OCI-LY7 (cell line): ENCODE results near the gene BTBD2. TPM values are rescaled to one million over a fixed set of nuclear protein-coding genes. Genes with fewer than 3 reads are reported as not detected.

ENCODE experiments used
- BruUV-seq: library from RNA; stranded (reverse); fragments of 400-500 nt; replicated peaks from 2 replicates; lab custom pipeline; 2021; lab: Mats Ljungman, UMichigan
- CTCF ChIA-PET: fragments of 300-600 bp; sonication (Branson Sonifier 250); formaldehyde crosslinking; loops from one replicate; lab custom pipeline; 2022; ENCODE audit warnings: antibody characterized with exemption; ENCODE audit not compliant: unreplicated experiment; lab: Charles Lee
- POLR2A ChIA-PET: fragments of 300-600 bp; sonication (Branson Sonifier 250); formaldehyde crosslinking; loops from one replicate; lab custom pipeline; 2022; ENCODE audit warnings: antibody characterized with exemption; lab: Charles Lee
- DNase-seq: peaks from one replicate; pipeline ENCODE4 v3.0.0-alpha.2; 2015; ENCODE audit warnings: low spot score
- H2AFZ ChIP-seq: fragments of 200-600 bp; sonication (generic), shearing (Covaris generic); 2 replicates; pipeline ENCODE4 v1.6.1; 2014; ENCODE audit warnings: mild to moderate bottlenecking, antibody characterized with exemption, low read length, moderate library complexity
- H3K27ac ChIP-seq: fragments of 200-600 bp; sonication (generic); 2 replicates; pipeline ENCODE4 v1.5.1; 2014; ENCODE audit warnings: mixed run types, low read depth, mild to moderate bottlenecking, moderate library complexity, low read length, inconsistent platforms; ENCODE audit not compliant: poor library complexity, severe bottlenecking
- H3K36me3 ChIP-seq: fragments of 200-600 bp; sonication (generic); 2 replicates; pipeline ENCODE4 v1.6.1; 2014; ENCODE audit warnings: mild to moderate bottlenecking, antibody characterized with exemption, low read length, moderate library complexity, mixed read lengths; ENCODE audit not compliant: insufficient read depth
- H3K4me1 ChIP-seq: fragments of 200-600 bp; sonication (generic); 2 replicates; pipeline ENCODE4 v1.5.1; 2014; ENCODE audit warnings: mild to moderate bottlenecking, low read length; ENCODE audit not compliant: insufficient read depth, poor library complexity, severe bottlenecking
- H3K4me2 ChIP-seq: fragments of 200-600 bp; sonication (generic); 2 replicates; pipeline ENCODE4 v1.6.1; 2014; ENCODE audit warnings: mild to moderate bottlenecking, low read length
- H3K4me3 ChIP-seq: fragments of 200-600 bp; sonication (generic); 2 replicates; pipeline ENCODE4 v1.5.1; 2014; ENCODE audit warnings: mild to moderate bottlenecking, low read depth, low read length; ENCODE audit not compliant: poor library complexity, severe bottlenecking
- H3K79me2 ChIP-seq: fragments of 200-600 bp; sonication (generic); 2 replicates; pipeline ENCODE4 v1.6.1; 2016; ENCODE audit warnings: low read depth, mild to moderate bottlenecking, low read length, moderate library complexity, mixed read lengths; ENCODE audit not compliant: insufficient read depth
- H3K9me2 ChIP-seq: fragments of 200-600 bp; sonication (generic); 2 replicates; pipeline ENCODE4 v1.6.1; 2016; ENCODE audit warnings: mild to moderate bottlenecking, low read length, mixed read lengths; ENCODE audit not compliant: insufficient read depth
- H3K9me3 ChIP-seq: fragments of 200-600 bp; sonication (generic); 2 replicates; pipeline ENCODE4 v1.6.1; 2014; ENCODE audit warnings: mild to moderate bottlenecking, mixed run types, low read length, mixed read lengths
- H4K20me1 ChIP-seq: fragments of 200-600 bp; sonication (generic); 2 replicates; pipeline ENCODE4 v1.6.1; 2014; ENCODE audit warnings: mild to moderate bottlenecking, antibody characterized with exemption, low read length, moderate library complexity, mixed read lengths; ENCODE audit not compliant: insufficient read depth
- CTCF ChIP-seq: fragments of 200-600 bp; sonication (generic); conservative IDR thresholded peaks from 2 replicates; pipeline ENCODE4 v1.5.1; 2014; ENCODE audit warnings: mild to moderate bottlenecking, antibody characterized with exemption, low read length, moderate library complexity, mixed read lengths
- EZH2phosphoT487 ChIP-seq: fragments of 200-600 bp; sonication (generic); IDR thresholded peaks from 2 replicates; pipeline ENCODE4 v1.6.1; 2018; ENCODE audit warnings: low read depth, borderline replicate concordance, mild to moderate bottlenecking, mixed run types, antibody characterized with exemption, low read length, moderate library complexity, mixed read lengths
- intact Hi-C: fragments of 100-400 bp; cut with micrococcal nuclease; formaldehyde crosslinking; loops from one replicate; pipeline ENCODE4 v1.10.0; 2022; ENCODE audit not compliant: unreplicated experiment
- total RNA-seq, 2 experiments: library from RNA; depleted of rRNA in 1 of 2; stranded (reverse); fragments of >200 nt in 1 of 2; shearing (Covaris generic) in 1 of 2; gene quantifications; 2 replicates each; pipeline ENCODE4 v1.2.3, GENCODE V29; 2014 to 2022

Gene BTBD2
- total RNA-seq, 2 experiments from 2014 or later: 53.9 to 91.6 TPM

- no peak for TF ChIP-seq EZH2phosphoT487
- TF ChIP-seq CTCF: no peak
- POLR2A ChIA-PET: interaction anchor here (1.2 kb wide), 1 partner anchor 130 kb away, joined by 3 read pairs; no protein-coding TSS in a partner anchor
- CTCF ChIA-PET: no interaction called here
These were observed 11.3 kb upstream of the BTBD2 start for GRCh38 chr19:2026770-2027169.

GRCh38 chr19:2022289-2022688 is 6.8 kb upstream of the BTBD2 start:
- BruUV-seq: no TSS peak
- TF ChIP-seq CTCF (no peak), EZH2phosphoT487 (no peak)
- no peak overlapping the region for H3K4me2 ChIP-seq
- no peaks in the 10 kb centered on the region for H3K9me2 ChIP-seq
- no peak overlapping the region for H3K4me3 ChIP-seq
- POLR2A ChIA-PET: no interaction called here
- H3K79me2 ChIP-seq: no peaks in the 10 kb centered on the region
- DNase-seq: no peak
- H3K9me3 ChIP-seq: no peaks in the 10 kb centered on the region
- H2AFZ ChIP-seq: no peak overlapping the region
- intact Hi-C loops: no loop called here
- H3K4me1 ChIP-seq: peaks cover 5% of the 10 kb centered on the region
- no peaks in the 10 kb centered on the region for H4K20me1 ChIP-seq
- no peaks in the 10 kb centered on the region for H3K36me3 ChIP-seq
- CTCF ChIA-PET: interaction anchor here (0.5 kb wide), 1 partner anchor 14 kb away, joined by 3 read pairs; no protein-coding TSS in a partner anchor
- no peak overlapping the region for H3K27ac ChIP-seq

More at GRCh38 chr19:2026770-2027169, 11.3 kb upstream of the BTBD2 start:
- Histone ChIP-seq H3K4me1 (peaks cover 3% of the 10 kb centered on the region), H3K9me2 (no peaks in the 10 kb centered on the region), H3K9me3 (no peaks in the 10 kb centered on the region), H3K4me2 (no peak overlapping the region), H3K4me3 (no peak overlapping the region), H3K36me3 (no peaks in the 10 kb centered on the region), H3K27ac (no peak overlapping the region), H3K79me2 (no peaks in the 10 kb centered on the region), H4K20me1 (no peaks in the 10 kb centered on the region), H2AFZ (no peak overlapping the region)
- no peak for DNase-seq
- intact Hi-C loops: no loop called here
- no TSS peak for BruUV-seq

GRCh38 chr19:2021453-2022140 is 6.1 kb upstream of the BTBD2 start:
- no peak overlapping the region for H2AFZ ChIP-seq
- peaks cover 7% of the 10 kb centered on the region for H3K4me1 ChIP-seq
- no peak overlapping the region for H3K4me3 ChIP-seq
- no peaks in the 10 kb centered on the region for H3K36me3 ChIP-seq
- no peaks in the 10 kb centered on the region for H3K9me2 ChIP-seq
- no peak overlapping the region for H3K27ac ChIP-seq
- H4K20me1 ChIP-seq: no peaks in the 10 kb centered on the region
- ChIA-PET CTCF (no interaction called here), POLR2A (no interaction called here)
- no peaks in the 10 kb centered on the region for H3K9me3 ChIP-seq
- no peak overlapping the region for H3K4me2 ChIP-seq
- intact Hi-C loops: no loop called here
- no TSS peak for BruUV-seq
- DNase-seq: no peak
- H3K79me2 ChIP-seq: no peaks in the 10 kb centered on the region
- TF ChIP-seq CTCF (no peak), EZH2phosphoT487 (no peak)
